KG1 (cell line): ENCODE measurements around the gene KAT6B.

Source experiments
- DNase-seq: peaks from one replicate; lab custom pipeline; 2025; lab: John Stamatoyannopoulos, UW

The KAT6B gene

GRCh38 chr10:75018251-75018650 lies 191.9 kb downstream of the KAT6B start:
- no peak for DNase-seq

GRCh38 chr10:75018686-75019307 lies 192.4 kb downstream of the KAT6B start:
- DNase-seq = no peak

GRCh38 chr10:75019370-75019769 lies 193.0 kb downstream of the KAT6B start:
- DNase-seq = no peak

- DNase-seq = no peak
These were observed 193.8 kb downstream of the KAT6B start for GRCh38 chr10:75020168-75020567.

- DNase-seq = no peak
These were observed 195.2 kb downstream of the KAT6B start for GRCh38 chr10:75021379-75022249.

GRCh38 chr10:75023074-75023473 lies 196.7 kb downstream of the KAT6B start:
- no peak for DNase-seq

GRCh38 chr10:75024971-75025523 lies 198.6 kb downstream of the KAT6B start:
- no peak for DNase-seq

GRCh38 chr10:75028049-75028448 lies 201.6 kb downstream of the KAT6B start:
- DNase-seq = no peak

- DNase-seq = no peak
These were observed 202.3 kb downstream of the KAT6B start for GRCh38 chr10:75028748-75029147.

- no peak for DNase-seq
These were observed 203.0 kb downstream of the KAT6B start for GRCh38 chr10:75029420-75029819.

GRCh38 chr10:75029857-75030256 lies 203.5 kb downstream of the KAT6B start:
- no peak for DNase-seq

GRCh38 chr10:75030371-75030770 lies 204.0 kb downstream of the KAT6B start:
- DNase-seq = no peak

- no peak for DNase-seq
These were observed 205.7 kb downstream of the KAT6B start for GRCh38 chr10:75032119-75032518.

GRCh38 chr10:75032813-75033212 lies 206.4 kb downstream of the KAT6B start:
- no peak for DNase-seq

GRCh38 chr10:75033399-75034130 lies 207.2 kb downstream of the KAT6B start:
- no peak for DNase-seq

- DNase-seq = no peak
These were observed 207.7 kb downstream of the KAT6B start for GRCh38 chr10:75034131-75034512.

- no peak for DNase-seq
These were observed 208.4 kb downstream of the KAT6B start for GRCh38 chr10:75034714-75035258.

- DNase-seq = no peak
These were observed 209.7 kb downstream of the KAT6B start for GRCh38 chr10:75035975-75036708.

- no peak for DNase-seq
These were observed 211.1 kb downstream of the KAT6B start for GRCh38 chr10:75037171-75038153.

GRCh38 chr10:75038335-75038734 lies 211.9 kb downstream of the KAT6B start:
- no peak for DNase-seq
